GM06990 (cell line): ENCODE measurements around the gene CRYGB.

ENCODE experiments used
- DNase-seq: peaks from one replicate; pipeline ENCODE4 v3.0.0-alpha.2; 2011; ENCODE audit not compliant: insufficient read length; ENCODE audit errors: extremely low read depth
- H3K27me3 ChIP-seq: replicated peaks from 2 replicates; pipeline ENCODE4 v1.6.0; 2011; ENCODE audit warnings: low read length; ENCODE audit not compliant: control insufficient read depth, insufficient read depth
- H3K36me3 ChIP-seq: 2 replicates; pipeline ENCODE4 v1.5.1; 2011; ENCODE audit warnings: low read length; ENCODE audit not compliant: control insufficient read depth, insufficient read depth
- H3K4me3 ChIP-seq: replicated peaks from 2 replicates; pipeline ENCODE4 v1.5.1; 2011; ENCODE audit warnings: low read depth, mild to moderate bottlenecking, control low read depth, low read length
- TF ChIP-seq, protein P1 (sequence below): IDR thresholded peaks from 2 replicates; pipeline ENCODE4 v1.5.1; 2011; ENCODE audit warnings: low read length, control low read depth, mild to moderate bottlenecking, inconsistent platforms; ENCODE audit not compliant: insufficient read depth, poor library complexity, severe bottlenecking

The CRYGB gene

DNA sequence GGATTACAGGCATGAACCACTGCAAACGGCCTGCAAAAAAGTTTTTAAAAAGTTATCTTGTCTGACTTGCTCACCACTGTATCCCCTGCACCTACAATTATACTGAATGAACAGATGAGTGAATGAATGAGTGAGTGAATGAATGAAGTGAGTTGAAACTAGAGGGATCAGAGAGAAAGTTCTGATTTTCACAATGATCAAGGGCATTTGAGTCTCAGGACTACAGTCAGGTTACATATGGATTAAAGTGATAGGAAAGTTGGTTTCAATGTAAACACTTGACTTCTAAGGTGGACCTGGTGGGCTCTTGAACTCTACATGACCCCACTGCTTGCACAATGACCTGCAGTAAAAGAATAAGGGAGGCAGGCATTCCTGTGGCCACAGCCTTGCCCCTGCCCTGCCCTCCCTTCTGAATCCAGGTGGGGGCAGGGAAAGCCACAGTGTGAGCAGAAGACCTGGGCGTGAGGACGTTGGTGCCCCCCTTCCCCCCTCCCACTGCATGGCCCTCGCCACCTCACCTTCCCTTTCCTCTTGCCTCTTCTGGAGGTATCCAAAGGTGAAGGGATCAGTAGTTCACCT lies 33.2 kb upstream of the CRYGB start:
- Histone ChIP-seq H3K27me3 (no peaks in the 10 kb centered on the region), H3K36me3 (no peaks in the 10 kb centered on the region), H3K4me3 (no peak overlapping the region)
- no peak for DNase-seq
- TF ChIP-seq, protein P1, sequence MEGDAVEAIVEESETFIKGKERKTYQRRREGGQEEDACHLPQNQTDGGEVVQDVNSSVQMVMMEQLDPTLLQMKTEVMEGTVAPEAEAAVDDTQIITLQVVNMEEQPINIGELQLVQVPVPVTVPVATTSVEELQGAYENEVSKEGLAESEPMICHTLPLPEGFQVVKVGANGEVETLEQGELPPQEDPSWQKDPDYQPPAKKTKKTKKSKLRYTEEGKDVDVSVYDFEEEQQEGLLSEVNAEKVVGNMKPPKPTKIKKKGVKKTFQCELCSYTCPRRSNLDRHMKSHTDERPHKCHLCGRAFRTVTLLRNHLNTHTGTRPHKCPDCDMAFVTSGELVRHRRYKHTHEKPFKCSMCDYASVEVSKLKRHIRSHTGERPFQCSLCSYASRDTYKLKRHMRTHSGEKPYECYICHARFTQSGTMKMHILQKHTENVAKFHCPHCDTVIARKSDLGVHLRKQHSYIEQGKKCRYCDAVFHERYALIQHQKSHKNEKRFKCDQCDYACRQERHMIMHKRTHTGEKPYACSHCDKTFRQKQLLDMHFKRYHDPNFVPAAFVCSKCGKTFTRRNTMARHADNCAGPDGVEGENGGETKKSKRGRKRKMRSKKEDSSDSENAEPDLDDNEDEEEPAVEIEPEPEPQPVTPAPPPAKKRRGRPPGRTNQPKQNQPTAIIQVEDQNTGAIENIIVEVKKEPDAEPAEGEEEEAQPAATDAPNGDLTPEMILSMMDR, result no peak

DNA sequence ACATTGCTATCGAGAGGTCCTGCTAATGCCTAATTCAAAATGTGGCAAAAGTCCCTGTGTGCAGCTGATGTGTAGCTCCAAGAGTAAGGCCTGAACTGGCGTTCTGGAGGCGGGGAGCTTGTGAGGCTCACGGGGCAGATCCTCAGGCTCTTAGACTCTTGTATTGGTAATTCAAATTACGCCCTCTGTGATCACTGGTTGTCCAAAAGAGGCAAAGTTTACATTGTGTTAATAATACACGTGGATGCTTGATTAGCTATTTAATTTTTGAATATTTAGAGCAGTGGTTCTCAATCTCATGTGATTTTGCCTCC lies 29.8 kb upstream of the CRYGB start:
- no peaks in the 10 kb centered on the region for H3K27me3 ChIP-seq
- no peaks in the 10 kb centered on the region for H3K36me3 ChIP-seq
- H3K4me3 ChIP-seq, result no peak overlapping the region
- no peak for DNase-seq
- TF ChIP-seq, protein P1, result no peak

DNA sequence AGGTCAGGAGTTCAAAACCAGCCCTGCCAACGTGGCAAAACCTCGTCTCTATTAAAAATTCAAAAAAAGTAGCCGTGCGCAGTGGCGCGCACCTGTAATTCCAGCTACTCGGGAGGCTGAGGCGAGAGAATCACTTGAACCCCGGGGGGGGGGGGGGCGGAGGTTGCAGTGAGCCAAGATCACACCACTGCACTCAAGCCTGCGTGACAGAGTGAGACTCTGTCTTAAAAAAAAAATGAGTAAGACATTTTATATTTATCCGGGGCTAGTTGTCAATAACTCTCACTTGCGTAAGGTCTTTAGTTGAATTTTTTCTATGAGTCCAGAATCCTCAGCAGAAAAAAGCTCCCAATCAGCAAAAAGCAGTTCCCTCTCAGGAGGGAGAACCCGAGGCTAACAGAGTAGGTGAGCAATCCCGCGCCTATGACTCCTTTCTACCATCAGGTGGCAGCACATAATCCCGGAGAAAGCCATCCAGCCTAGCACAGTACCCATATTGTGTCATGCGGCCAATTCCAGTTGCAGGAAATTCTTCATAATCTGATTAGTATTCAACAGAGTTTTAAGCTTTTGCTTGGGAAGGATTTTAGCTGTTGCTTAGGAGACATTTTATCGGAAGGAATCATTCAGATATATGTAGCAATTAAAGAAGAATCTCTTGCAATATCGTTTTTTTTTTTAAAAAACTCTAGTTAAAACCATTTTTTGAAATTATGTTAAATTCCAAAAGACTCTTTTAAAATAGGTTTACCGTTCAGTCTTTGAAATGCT lies 29.3 kb upstream of the CRYGB start:
- no peaks in the 10 kb centered on the region for H3K27me3 ChIP-seq
- TF ChIP-seq, protein P1, result peak; percentile 91
- no peak overlapping the region for H3K4me3 ChIP-seq
- no peaks in the 10 kb centered on the region for H3K36me3 ChIP-seq
- DNase-seq, result no peak

DNA sequence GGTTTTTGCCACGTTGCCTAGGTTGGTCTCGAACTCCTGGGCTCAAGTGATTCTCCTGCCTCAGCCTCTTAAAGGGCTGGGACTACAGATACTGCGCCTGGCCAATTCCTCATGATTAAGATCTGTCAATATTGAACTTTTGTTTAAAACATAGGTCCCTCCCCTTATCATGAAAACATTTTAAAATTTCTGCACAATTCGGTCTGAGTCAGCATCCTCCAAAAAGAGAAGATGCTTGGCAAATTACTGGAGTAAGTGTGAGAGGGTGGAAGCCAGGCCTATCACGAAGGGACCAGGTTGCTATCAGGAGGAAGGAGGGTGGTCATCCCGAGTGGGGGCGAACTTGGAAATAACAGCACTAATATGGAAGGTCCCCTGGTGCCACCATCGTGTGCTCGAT lies 28.2 kb upstream of the CRYGB start:
- no peak for DNase-seq
- H3K36me3 ChIP-seq, result no peaks in the 10 kb centered on the region
- H3K4me3 ChIP-seq, result no peak overlapping the region
- TF ChIP-seq, protein P1, result no peak
- H3K27me3 ChIP-seq, result no peaks in the 10 kb centered on the region

DNA sequence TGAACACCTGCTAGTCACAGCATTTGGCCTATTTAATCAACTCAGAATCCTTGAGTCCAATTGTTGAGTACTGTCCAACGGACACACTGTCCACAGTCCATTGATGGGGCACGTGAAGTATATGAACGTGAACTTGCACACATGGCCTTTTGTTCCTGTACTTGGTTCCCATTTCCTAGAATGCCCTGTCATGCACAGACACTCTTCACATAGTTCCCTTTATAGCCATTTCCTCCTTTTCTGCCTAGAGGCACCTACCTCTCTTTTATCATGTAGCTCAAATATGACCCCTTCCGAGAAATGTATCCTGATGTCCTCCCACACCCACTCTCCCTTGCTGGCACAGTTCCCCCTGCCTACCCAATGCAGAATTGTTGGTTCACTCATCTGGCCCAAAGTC lies 26.2 kb upstream of the CRYGB start:
- H3K36me3 ChIP-seq, result no peaks in the 10 kb centered on the region
- TF ChIP-seq, protein P1, result no peak
- no peak for DNase-seq
- H3K4me3 ChIP-seq, result no peak overlapping the region
- H3K27me3 ChIP-seq, result no peaks in the 10 kb centered on the region
